Rectal smooth muscle tissue (tissue), 1 donor: ENCODE measurements around the gene FLT1.

Experiments used
- H3K27ac ChIP-seq: one replicate; pipeline ENCODE4 v1.7.0; 2013; ENCODE audit warnings: low read depth, low read length, inconsistent platforms
- H3K27me3 ChIP-seq: one replicate; pipeline ENCODE4 v1.7.0; 2013; ENCODE audit warnings: low read length; ENCODE audit not compliant: control insufficient read depth, insufficient read depth
- H3K36me3 ChIP-seq: one replicate; pipeline ENCODE4 v1.7.0; 2013; ENCODE audit warnings: low read length; ENCODE audit not compliant: control insufficient read depth, insufficient read depth
- H3K4me1 ChIP-seq: one replicate; pipeline ENCODE4 v1.7.0; 2013; ENCODE audit warnings: low read length; ENCODE audit not compliant: control insufficient read depth, insufficient read depth
- H3K4me3 ChIP-seq: one replicate; pipeline ENCODE4 v1.7.0; 2013; ENCODE audit warnings: low read length
- H3K9ac ChIP-seq: one replicate; pipeline ENCODE4 v1.7.0; 2013; ENCODE audit warnings: low read length

Gene FLT1

GRCh38 chr13:28376604-28377003 lies 118.3 kb downstream of the FLT1 start:
- no peak overlapping the region for H3K27ac ChIP-seq
- no peaks in the 10 kb centered on the region for H3K36me3 ChIP-seq
- H3K9ac ChIP-seq: no peak overlapping the region
- H3K4me3 ChIP-seq: no peak overlapping the region
- H3K4me1 ChIP-seq: peaks cover 6% of the 10 kb centered on the region
- no peaks in the 10 kb centered on the region for H3K27me3 ChIP-seq

DNA sequence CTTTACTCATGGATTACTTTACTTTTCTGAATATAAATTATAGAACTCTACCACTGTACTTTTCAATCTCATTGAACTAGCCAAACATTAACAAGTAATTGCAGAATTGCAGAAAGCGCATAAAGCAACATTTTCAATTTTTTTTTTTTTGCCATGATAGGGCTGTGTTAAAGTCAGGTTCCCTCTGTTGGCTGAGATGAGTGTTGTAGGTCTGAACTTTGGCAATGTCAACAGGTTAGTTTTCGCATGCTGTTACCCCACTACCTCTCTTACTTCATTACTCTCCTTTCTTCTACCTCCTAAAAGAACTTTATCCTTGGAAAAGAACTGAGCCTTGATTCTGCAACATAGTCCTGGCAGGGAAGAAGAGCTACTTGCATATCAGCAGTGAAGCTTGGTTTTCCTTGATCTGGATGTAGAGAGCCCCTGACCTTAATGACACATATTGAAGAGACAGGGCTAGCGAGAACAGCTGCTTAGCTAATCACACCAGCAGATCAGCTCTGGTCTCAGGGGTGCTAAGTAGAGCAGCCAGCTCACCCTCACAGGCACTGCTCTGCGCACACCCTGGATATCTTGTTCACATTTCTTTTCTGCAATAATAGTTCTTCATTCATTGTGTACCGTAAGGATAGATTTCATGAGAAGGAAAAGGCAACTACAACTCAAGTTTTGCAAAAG lies 119.5 kb downstream of the FLT1 start:
- Histone ChIP-seq H3K9ac (no peak overlapping the region), H3K4me3 (no peak overlapping the region), H3K27ac (no peak overlapping the region), H3K27me3 (no peaks in the 10 kb centered on the region), H3K4me1 (peaks cover 6% of the 10 kb centered on the region), H3K36me3 (no peaks in the 10 kb centered on the region)

GRCh38 chr13:28373810-28374209 lies 121.1 kb downstream of the FLT1 start:
- Histone ChIP-seq H3K27me3 (no peaks in the 10 kb centered on the region), H3K4me1 (peaks cover 3% of the 10 kb centered on the region), H3K9ac (no peak overlapping the region), H3K36me3 (no peaks in the 10 kb centered on the region), H3K4me3 (no peak overlapping the region), H3K27ac (no peak overlapping the region)

DNA sequence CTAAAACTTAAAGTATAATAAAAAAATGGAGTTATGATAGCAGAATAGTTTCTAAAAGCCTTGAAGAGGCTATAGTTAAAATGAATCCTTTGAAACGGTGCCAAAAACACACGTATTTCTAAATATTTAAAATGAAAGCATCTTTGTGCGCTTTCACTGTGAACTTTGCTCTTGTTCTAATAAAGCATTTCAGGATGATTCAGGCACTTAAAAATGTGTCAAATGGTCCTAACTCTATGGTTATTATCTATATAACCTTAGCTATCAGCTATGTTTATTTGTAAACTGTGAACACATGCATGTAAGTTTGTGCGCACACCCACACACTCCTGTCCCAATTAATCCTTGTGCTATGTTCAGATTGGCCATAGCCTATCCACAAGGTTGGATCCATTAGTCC lies 124.5 kb downstream of the FLT1 start:
- no peaks in the 10 kb centered on the region for H3K36me3 ChIP-seq
- no peaks in the 10 kb centered on the region for H3K27me3 ChIP-seq
- H3K4me1 ChIP-seq: no peaks in the 10 kb centered on the region
- H3K9ac ChIP-seq: no peak overlapping the region
- no peak overlapping the region for H3K27ac ChIP-seq
- no peak overlapping the region for H3K4me3 ChIP-seq

GRCh38 chr13:28358708-28359107 lies 136.2 kb downstream of the FLT1 start:
- no peak overlapping the region for H3K9ac ChIP-seq
- no peaks in the 10 kb centered on the region for H3K4me1 ChIP-seq
- H3K27me3 ChIP-seq: no peaks in the 10 kb centered on the region
- H3K27ac ChIP-seq: no peak overlapping the region
- no peak overlapping the region for H3K4me3 ChIP-seq
- no peaks in the 10 kb centered on the region for H3K36me3 ChIP-seq

- no peak overlapping the region for H3K4me3 ChIP-seq
- no peaks in the 10 kb centered on the region for H3K27me3 ChIP-seq
- no peak overlapping the region for H3K9ac ChIP-seq
- H3K27ac ChIP-seq: no peak overlapping the region
- no peaks in the 10 kb centered on the region for H3K36me3 ChIP-seq
- no peaks in the 10 kb centered on the region for H3K4me1 ChIP-seq
Observed at GRCh38 chr13:28357911-28358433, 137.0 kb downstream of the FLT1 start.

DNA sequence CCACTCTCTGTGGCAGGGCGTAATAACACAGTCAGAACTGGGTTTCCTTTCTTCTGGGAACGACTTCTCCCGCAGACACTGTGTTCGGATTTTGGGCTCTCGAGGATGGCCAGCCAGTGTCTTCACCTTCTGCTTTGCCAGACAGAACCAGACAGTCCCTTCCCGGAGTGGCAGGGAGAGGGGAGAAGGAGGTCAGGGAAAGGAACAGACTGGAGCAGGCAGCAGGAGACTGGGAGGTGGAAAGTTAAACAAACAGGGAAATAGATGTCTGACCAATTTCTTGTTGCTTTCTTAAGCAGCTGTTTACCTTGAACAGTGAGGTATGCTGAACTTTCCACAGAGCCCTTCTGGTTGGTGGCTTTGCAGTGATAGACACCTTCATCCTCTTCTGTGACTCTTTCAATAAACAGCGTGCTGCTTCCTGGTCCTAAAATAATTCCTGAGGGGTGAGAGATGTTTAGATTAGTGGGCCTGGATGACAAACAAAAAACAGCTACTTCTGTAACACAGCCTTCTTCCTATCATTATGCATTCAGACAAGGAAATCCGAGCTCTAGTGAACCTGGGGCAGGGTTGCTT lies 137.6 kb downstream of the FLT1 start:
- no peak overlapping the region for H3K4me3 ChIP-seq
- no peaks in the 10 kb centered on the region for H3K36me3 ChIP-seq
- no peak overlapping the region for H3K27ac ChIP-seq
- no peaks in the 10 kb centered on the region for H3K27me3 ChIP-seq
- H3K4me1 ChIP-seq: no peaks in the 10 kb centered on the region
- H3K9ac ChIP-seq: no peak overlapping the region

DNA sequence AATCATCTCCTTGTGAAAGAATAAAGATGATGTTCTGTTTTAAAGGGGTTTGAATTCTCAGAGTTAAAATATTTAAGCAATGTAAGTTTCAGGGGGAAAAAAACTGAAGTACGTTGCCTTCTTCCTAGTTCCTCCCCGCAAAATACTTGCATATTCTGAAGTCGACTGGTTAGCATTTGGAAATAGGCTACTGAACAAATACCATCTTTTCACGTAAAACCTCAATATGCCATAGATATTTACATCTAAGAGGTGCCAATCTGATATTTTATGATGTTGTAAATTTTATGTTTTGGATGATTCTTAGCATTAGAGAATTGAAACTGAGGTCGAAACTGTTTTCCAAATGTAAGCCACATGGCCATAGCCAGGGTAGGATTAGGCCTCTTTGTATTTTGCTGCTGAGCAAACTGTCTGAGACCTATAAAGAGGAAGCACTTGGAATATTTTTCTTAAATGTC lies 138.3 kb downstream of the FLT1 start:
- Histone ChIP-seq H3K9ac (no peak overlapping the region), H3K36me3 (no peaks in the 10 kb centered on the region), H3K27ac (no peak overlapping the region), H3K27me3 (no peaks in the 10 kb centered on the region), H3K4me3 (no peak overlapping the region), H3K4me1 (no peaks in the 10 kb centered on the region)

- H3K4me1 ChIP-seq: no peaks in the 10 kb centered on the region
- H3K4me3 ChIP-seq: no peak overlapping the region
- H3K27me3 ChIP-seq: no peaks in the 10 kb centered on the region
- H3K27ac ChIP-seq: no peak overlapping the region
- H3K36me3 ChIP-seq: no peaks in the 10 kb centered on the region
- H3K9ac ChIP-seq: no peak overlapping the region
Observed at GRCh38 chr13:28355822-28356371, 139.0 kb downstream of the FLT1 start.

DNA sequence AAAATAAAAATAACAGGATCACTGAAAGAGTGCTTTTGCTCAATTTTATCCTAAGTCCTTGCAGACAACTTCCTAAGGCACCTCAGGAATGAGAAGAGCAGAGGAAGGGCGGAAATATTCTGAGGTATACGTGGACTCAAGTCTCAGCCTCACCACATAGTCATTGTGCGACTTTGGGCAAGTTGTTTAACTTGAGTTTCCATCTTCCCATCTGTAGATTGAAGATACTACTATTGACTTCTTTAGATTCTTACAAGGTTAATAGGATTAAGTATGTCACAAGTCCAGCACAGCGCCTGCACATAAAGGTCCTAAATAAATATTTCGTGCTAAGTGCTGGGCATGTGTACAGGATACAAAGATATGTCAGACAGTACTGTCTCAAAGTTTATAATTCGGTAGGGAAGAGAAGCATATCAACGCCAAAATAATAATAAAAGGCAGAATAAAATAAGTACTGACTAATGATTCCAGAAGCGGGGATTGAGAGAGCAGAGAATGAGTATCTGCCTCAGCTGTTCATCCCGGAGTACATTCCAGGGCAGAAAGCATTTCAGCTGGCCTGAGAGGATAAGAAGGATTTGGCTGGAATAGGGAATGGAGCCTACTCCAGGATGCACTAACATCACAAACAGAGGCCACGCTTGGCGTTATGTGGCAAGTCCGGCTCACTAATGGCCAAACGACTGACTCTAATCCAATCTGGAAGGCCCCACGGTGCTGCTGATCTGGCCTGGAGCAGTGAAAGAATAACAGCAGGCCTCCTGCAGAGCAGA lies 139.7 kb downstream of the FLT1 start:
- Histone ChIP-seq H3K9ac (no peak overlapping the region), H3K4me3 (no peak overlapping the region), H3K27ac (no peak overlapping the region), H3K36me3 (no peaks in the 10 kb centered on the region), H3K27me3 (no peaks in the 10 kb centered on the region), H3K4me1 (no peaks in the 10 kb centered on the region)

DNA sequence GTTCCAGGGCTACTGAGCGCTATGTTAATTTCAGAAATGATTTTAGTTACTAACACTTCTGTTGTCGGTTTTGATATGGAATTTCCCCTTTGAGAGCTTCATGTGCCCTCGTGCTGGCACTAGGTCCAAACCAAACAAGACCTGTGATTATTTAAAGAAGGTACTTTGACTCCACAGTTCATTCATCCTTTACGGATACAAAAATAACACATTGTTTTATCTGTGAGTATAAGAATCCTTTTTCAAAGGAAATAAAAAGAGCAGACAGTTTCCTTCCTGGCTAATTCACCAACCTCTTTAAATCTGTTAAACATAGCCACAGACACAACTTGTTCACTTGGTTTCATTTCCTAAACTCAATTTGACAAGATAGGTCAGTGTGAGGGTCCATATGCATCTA lies 141.2 kb downstream of the FLT1 start:
- H3K4me3 ChIP-seq: no peak overlapping the region
- H3K9ac ChIP-seq: no peak overlapping the region
- no peaks in the 10 kb centered on the region for H3K27me3 ChIP-seq
- no peaks in the 10 kb centered on the region for H3K4me1 ChIP-seq
- no peak overlapping the region for H3K27ac ChIP-seq
- no peaks in the 10 kb centered on the region for H3K36me3 ChIP-seq

DNA sequence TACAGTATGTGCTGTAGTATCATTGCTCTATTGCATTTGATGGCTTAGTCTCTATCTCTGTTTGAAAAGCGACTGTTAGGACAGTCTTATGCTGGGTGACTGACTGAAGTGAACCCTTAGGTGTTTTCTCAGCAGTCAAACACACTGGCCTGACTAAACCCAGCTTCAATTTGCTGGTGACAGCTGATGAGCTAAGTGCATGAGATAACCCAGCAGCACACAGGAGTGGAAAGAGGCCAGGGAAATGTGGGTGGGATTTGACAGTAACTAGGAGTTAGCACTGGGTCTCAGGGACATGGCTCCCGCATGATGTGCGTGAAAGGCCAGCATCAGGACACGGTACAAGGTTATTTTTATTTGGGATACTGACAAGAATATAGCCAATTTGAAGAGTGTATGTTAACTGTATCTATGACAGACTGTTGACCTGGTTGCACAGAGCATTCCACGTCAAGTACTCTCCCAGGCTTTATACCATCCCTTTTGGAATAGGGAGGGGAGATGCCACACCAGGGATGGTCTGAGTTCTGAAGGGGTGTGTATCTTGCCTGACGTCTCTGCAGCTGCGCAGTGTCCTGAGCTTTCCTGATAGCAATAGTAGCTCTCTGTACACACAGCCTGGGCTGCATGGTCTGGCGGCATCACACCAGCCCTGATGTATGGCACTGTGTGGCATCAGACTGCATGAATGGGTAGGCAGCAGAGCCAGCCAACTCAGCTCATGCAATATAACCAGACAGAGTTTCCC lies 144.8 kb downstream of the FLT1 start:
- no peak overlapping the region for H3K9ac ChIP-seq
- H3K36me3 ChIP-seq: no peaks in the 10 kb centered on the region
- no peak overlapping the region for H3K27ac ChIP-seq
- no peaks in the 10 kb centered on the region for H3K27me3 ChIP-seq
- no peak overlapping the region for H3K4me3 ChIP-seq
- no peaks in the 10 kb centered on the region for H3K4me1 ChIP-seq
